ENCODE data around the gene RRP1. TPM values are rescaled to one million over a fixed set of nuclear protein-coding genes. Genes with fewer than 3 reads are reported as not detected.

RRP1 gene
- total and polyA plus RNA-seq, 9 of the 15 experiments (the other 6 are each of a cell fraction or from before 2014, with no cell fraction given) = 0.89 to 105 (median 51.6) TPM

GRCh38 chr21:43740497-43741156 lies 48.8 kb upstream of the RRP1 start:
- in situ Hi-C loops (cut with MboI) = no loop called here
- no peak overlapping the region for H2AFZ ChIP-seq (ENCODE audit: low read depth, low read length)
- CTCF ChIA-PET (ENCODE audit: low intra/inter-chr PET ratio) = no interaction called here
- DNase-seq (ENCODE audit: extremely low read depth in 1 of 4, low spot score in 3 of 4) (no peak), ATAC-seq (no peak), FAIRE-seq (no peak)
- no peaks in the 10 kb centered on the region for H3K27me3 ChIP-seq (ENCODE audit: control insufficient read depth in 2 of 2, insufficient read depth in 2 of 2, low read length in 2 of 2)
- peaks cover 11% of the 10 kb centered on the region for H3K9me1 ChIP-seq (ENCODE audit: control insufficient read depth, insufficient read depth, low read length)
- peaks cover 40% of the 10 kb centered on the region for H3K79me2 ChIP-seq (ENCODE audit: control insufficient read depth, insufficient read depth, low read length)
- no peak for TF ChIP-seq PRMT5 (CRISPR knock-in tag; IDR thresholded peaks at IDR 0.05)
- no peak for TF ChIP-seq ELF4 (CRISPR knock-in tag; IDR thresholded peaks at IDR 0.05)
- TF ChIP-seq POLR2G (IDR thresholded peaks at IDR 0.05; ENCODE audit: low read depth, low read length) = peak; percentile 41
- H3K27ac ChIP-seq (ENCODE audit: extremely low read depth, low read depth, low read length) = no peak overlapping the region
- no peaks in the 10 kb centered on the region for H3K9me3 ChIP-seq (replicated peaks; ENCODE audit: control insufficient read depth, insufficient read depth, low read depth, low read length)
- WGBS (ENCODE audit: insufficient coverage, low coverage, missing lambda C conversion rate) = 86% methylated on average over 24 of the region's 25 CpGs
- H3K4me1 ChIP-seq (replicated peaks in 1 of 2; ENCODE audit: control insufficient read depth in 2 of 2, insufficient read depth in 2 of 2, low read length in 2 of 2) = peaks cover 19 to 63% of the 10 kb centered on the region in 2 experiments
- BruUV-seq (replicated peaks) = no TSS peak
- H3K36me3 ChIP-seq (ENCODE audit: control insufficient read depth, insufficient read depth, low read length) = peaks cover 75% of the 10 kb centered on the region; the same call in 2 of the 3 replicates
- H4K20me1 ChIP-seq (replicated peaks; ENCODE audit: control insufficient read depth, insufficient read depth, low read length) = peaks cover 18% of the 10 kb centered on the region
- POLR2A ChIA-PET = interaction anchor here (1.6 kb wide), 1 partner anchor 19 kb away, joined by 3 read pairs; no protein-coding TSS in a partner anchor
- 0 out of 4 replicates have a peak overlapping the region, but pooled peaks of 1 of the 2 experiments have one; percentile 19 for H3K9ac ChIP-seq (ENCODE audit: insufficient read depth in 1 of 2, low read depth in 2 of 2, low read length in 2 of 2)
- H3K4me2 ChIP-seq (ENCODE audit: insufficient read depth, low read length) = no peak overlapping the region
- intact Hi-C loops (cut with micrococcal nuclease) = no loop called here
- H3K4me3 ChIP-seq = no peak overlapping the region

GRCh38 chr21:43741423-43742096 lies 47.8 kb upstream of the RRP1 start:
- Histone ChIP-seq H3K36me3 (ENCODE audit: control insufficient read depth, insufficient read depth, low read length) (peaks cover 77% of the 10 kb centered on the region; the same call in 2 of the 3 replicates), H3K4me1 (replicated peaks in 1 of 2; ENCODE audit: control insufficient read depth in 2 of 2, insufficient read depth in 2 of 2, low read length in 2 of 2) (peaks cover 26 to 57% of the 10 kb centered on the region in 2 experiments), H3K9ac (ENCODE audit: insufficient read depth in 1 of 2, low read depth in 2 of 2, low read length in 2 of 2) (0 out of 4 replicates have a peak overlapping the region, but pooled peaks of 1 of the 2 experiments have one; percentile 55), H3K9me3 (replicated peaks; ENCODE audit: control insufficient read depth, insufficient read depth, low read depth, low read length) (no peaks in the 10 kb centered on the region), H3K27ac (ENCODE audit: extremely low read depth, low read depth, low read length) (no peak overlapping the region), H4K20me1 (replicated peaks; ENCODE audit: control insufficient read depth, insufficient read depth, low read length) (peaks cover 18% of the 10 kb centered on the region), H2AFZ (ENCODE audit: low read depth, low read length) (no peak overlapping the region), H3K27me3 (ENCODE audit: control insufficient read depth in 2 of 2, insufficient read depth in 2 of 2, low read length in 2 of 2) (no peaks in the 10 kb centered on the region), H3K4me3 (no peak overlapping the region), H3K4me2 (ENCODE audit: insufficient read depth, low read length) (no peak overlapping the region), H3K79me2 (ENCODE audit: control insufficient read depth, insufficient read depth, low read length) (peaks cover 32% of the 10 kb centered on the region), H3K9me1 (ENCODE audit: control insufficient read depth, insufficient read depth, low read length) (peaks cover 11% of the 10 kb centered on the region)
- TF ChIP-seq MTA3 (IDR thresholded peaks at IDR 0.05; ENCODE audit: borderline replicate concordance) (no peak), TCF7 (IDR thresholded peaks at IDR 0.05; ENCODE audit: borderline replicate concordance) (no peak), POLR2G (IDR thresholded peaks at IDR 0.05; ENCODE audit: low read depth, low read length) (peak; percentile 51; the same call in 1 of the 2 replicates), ELF2 (CRISPR knock-in tag; IDR thresholded peaks at IDR 0.05) (no peak), EGR1 (conservative IDR thresholded peaks at IDR 0.05) (0 out of 2 replicates have a peak, but pooled peaks have one; percentile 7), ZNF197 (CRISPR knock-in tag; IDR thresholded peaks at IDR 0.05; ENCODE audit: low read depth) (no peak), MAFG (tag; conservative IDR thresholded peaks at IDR 0.05) (no peak), RBM22 (IDR thresholded peaks at IDR 0.05; ENCODE audit: low read depth, low read length, poor library complexity, severe bottlenecking) (no peak), ZBTB12 (CRISPR knock-in tag; IDR thresholded peaks at IDR 0.05) (no peak), NR2C2 (CRISPR knock-in tag; IDR thresholded peaks at IDR 0.05) (no peak), NR2C2 (tag; IDR thresholded peaks at IDR 0.05) (no peak)
- no peak for DNase-seq (ENCODE audit: extremely low read depth in 1 of 4, low spot score in 3 of 4)
- intact Hi-C loops (cut with micrococcal nuclease) = no loop called here
- no peak for ATAC-seq
- CTCF ChIA-PET (ENCODE audit: low intra/inter-chr PET ratio) = no interaction called here
- no TSS peak for BruUV-seq (replicated peaks)
- POLR2A ChIA-PET = interaction anchor here (1.6 to 1.7 kb wide), 2 partner anchors 13 to 20 kb away, joined by 3 to 5 read pairs; no protein-coding TSS in a partner anchor
- WGBS (ENCODE audit: insufficient coverage, low coverage, missing lambda C conversion rate) = 93% methylated on average over 15 of the region's 28 CpGs
- in situ Hi-C loops (cut with MboI) = no loop called here
- no peak for FAIRE-seq

Measured in K562 (cell line).